HepG2 (cell line): ENCODE data around the gene SHTN1.

Experiments used
- RAD21 ChIP-seq: fragments of 450-650 bp; formaldehyde crosslinking; IDR thresholded peaks from 2 replicates; pipeline ENCODE4 v1.5.0; 2020; ENCODE audit warnings: mild to moderate bottlenecking
- SRSF9 ChIP-seq: fragments of 200-400 bp; formaldehyde crosslinking; IDR thresholded peaks from 2 replicates; pipeline ENCODE4 v1.6.1; 2018; ENCODE audit warnings: borderline replicate concordance, mild to moderate bottlenecking, low read depth, low read length; ENCODE audit not compliant: insufficient read depth, poor library complexity, severe bottlenecking
- YY1 ChIP-seq: IDR thresholded peaks from 2 replicates; pipeline ENCODE4 v1.6.1; 2011; ENCODE audit warnings: low read length, low read depth, moderate library complexity, mild to moderate bottlenecking; ENCODE audit not compliant: insufficient read depth, insufficient replicate concordance
- ZNF761 ChIP-seq: sonication (generic); formaldehyde crosslinking; conservative IDR thresholded peaks from 2 replicates; pipeline ENCODE4 v1.4.0; 2020; ENCODE audit warnings: mild to moderate bottlenecking, missing genetic modification reagents
- TF ChIP-seq, protein P1 (sequence below): sonication (generic); formaldehyde crosslinking; IDR thresholded peaks from 2 replicates; pipeline ENCODE4 v1.4.0; 2020; ENCODE audit warnings: mild to moderate bottlenecking, low read depth, missing genetic modification reagents
- TF ChIP-seq, protein P2 (sequence below): sonication (generic); formaldehyde crosslinking; IDR thresholded peaks from 2 replicates; pipeline ENCODE4 v1.4.0; 2020; ENCODE audit warnings: missing genetic modification reagents, mild to moderate bottlenecking, borderline replicate concordance
- TF ChIP-seq, protein P3 (sequence below), 2 experiments: IDR thresholded peaks; 2 replicates each; pipeline ENCODE4 v1.6.1; 2011 to 2012; ENCODE audit warnings: low read length in 2 of 2, borderline replicate concordance in 1 of 2, low read depth in 1 of 2, mild to moderate bottlenecking in 1 of 2, moderate library complexity in 1 of 2

DNA sequence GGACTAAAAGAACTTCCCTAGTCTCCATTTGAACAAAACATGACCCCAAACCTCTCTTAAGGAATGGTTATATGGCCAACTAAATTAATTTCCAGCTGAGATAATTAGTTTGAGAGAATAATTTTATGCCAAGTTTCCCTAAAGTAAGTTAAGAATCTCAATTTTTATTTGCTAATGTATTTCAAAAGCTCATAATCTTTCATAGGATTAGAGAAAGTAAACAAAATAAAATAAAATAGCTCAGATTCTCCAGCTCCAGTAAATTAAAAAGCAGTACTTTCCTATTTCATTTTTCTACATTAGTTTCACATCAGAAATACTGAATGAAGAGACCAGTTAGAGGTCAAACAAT, 111.3 kb downstream of the SHTN1 start:
- TF ChIP-seq, protein P1, sequence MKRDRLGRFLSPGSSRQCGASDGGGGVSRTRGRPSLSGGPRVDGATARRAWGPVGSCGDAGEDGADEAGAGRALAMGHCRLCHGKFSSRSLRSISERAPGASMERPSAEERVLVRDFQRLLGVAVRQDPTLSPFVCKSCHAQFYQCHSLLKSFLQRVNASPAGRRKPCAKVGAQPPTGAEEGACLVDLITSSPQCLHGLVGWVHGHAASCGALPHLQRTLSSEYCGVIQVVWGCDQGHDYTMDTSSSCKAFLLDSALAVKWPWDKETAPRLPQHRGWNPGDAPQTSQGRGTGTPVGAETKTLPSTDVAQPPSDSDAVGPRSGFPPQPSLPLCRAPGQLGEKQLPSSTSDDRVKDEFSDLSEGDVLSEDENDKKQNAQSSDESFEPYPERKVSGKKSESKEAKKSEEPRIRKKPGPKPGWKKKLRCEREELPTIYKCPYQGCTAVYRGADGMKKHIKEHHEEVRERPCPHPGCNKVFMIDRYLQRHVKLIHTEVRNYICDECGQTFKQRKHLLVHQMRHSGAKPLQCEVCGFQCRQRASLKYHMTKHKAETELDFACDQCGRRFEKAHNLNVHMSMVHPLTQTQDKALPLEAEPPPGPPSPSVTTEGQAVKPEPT = no peak
- no peak for TF ChIP-seq YY1
- TF ChIP-seq RAD21 = no peak
- no peak for TF ChIP-seq ZNF761 (CRISPR knock-in tag)
- TF ChIP-seq, protein P2, sequence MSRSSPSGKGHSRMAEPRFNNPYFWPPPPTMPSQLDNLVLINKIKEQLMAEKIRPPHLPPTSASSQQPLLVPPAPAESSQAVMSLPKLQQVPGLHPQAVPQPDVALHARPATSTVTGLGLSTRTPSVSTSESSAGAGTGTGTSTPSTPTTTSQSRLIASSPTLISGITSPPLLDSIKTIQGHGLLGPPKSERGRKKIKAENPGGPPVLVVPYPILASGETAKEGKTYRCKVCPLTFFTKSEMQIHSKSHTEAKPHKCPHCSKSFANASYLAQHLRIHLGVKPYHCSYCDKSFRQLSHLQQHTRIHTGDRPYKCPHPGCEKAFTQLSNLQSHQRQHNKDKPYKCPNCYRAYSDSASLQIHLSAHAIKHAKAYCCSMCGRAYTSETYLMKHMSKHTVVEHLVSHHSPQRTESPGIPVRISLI (CRISPR knock-in tag) = no peak
- TF ChIP-seq, protein P3, sequence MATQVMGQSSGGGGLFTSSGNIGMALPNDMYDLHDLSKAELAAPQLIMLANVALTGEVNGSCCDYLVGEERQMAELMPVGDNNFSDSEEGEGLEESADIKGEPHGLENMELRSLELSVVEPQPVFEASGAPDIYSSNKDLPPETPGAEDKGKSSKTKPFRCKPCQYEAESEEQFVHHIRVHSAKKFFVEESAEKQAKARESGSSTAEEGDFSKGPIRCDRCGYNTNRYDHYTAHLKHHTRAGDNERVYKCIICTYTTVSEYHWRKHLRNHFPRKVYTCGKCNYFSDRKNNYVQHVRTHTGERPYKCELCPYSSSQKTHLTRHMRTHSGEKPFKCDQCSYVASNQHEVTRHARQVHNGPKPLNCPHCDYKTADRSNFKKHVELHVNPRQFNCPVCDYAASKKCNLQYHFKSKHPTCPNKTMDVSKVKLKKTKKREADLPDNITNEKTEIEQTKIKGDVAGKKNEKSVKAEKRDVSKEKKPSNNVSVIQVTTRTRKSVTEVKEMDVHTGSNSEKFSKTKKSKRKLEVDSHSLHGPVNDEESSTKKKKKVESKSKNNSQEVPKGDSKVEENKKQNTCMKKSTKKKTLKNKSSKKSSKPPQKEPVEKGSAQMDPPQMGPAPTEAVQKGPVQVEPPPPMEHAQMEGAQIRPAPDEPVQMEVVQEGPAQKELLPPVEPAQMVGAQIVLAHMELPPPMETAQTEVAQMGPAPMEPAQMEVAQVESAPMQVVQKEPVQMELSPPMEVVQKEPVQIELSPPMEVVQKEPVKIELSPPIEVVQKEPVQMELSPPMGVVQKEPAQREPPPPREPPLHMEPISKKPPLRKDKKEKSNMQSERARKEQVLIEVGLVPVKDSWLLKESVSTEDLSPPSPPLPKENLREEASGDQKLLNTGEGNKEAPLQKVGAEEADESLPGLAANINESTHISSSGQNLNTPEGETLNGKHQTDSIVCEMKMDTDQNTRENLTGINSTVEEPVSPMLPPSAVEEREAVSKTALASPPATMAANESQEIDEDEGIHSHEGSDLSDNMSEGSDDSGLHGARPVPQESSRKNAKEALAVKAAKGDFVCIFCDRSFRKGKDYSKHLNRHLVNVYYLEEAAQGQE (IDR thresholded peaks at IDR 0.05; ENCODE audit: borderline replicate concordance in 1 of 2, low read depth in 1 of 2, low read length in 2 of 2) = no peak
- TF ChIP-seq SRSF9 = no peak
